Lower leg skin (tissue), 4 donors: Measurements from ENCODE around the gene CARF. TPM values are rescaled to one million over a fixed set of nuclear protein-coding genes. Genes with fewer than 3 reads are reported as not detected.
"Not testable (repeated sequence)": the region's sequence is repeated elsewhere in the genome, so short reads cannot be mapped to it uniquely, and the experiment has no call there.

ENCODE experiments used
- DNase-seq, 2 donors: peaks; one replicate each; pipeline ENCODE4 v3.0.0-alpha.2; 2019; ENCODE audit warnings: low spot score in 2 of 2
- H3K4me3 ChIP-seq: fragments of 200-600 bp; sonication (generic); 2 replicates; pipeline ENCODE4 v1.5.1; 2017; ENCODE audit warnings: mild to moderate bottlenecking, low read depth; ENCODE audit not compliant: poor library complexity, severe bottlenecking
- POLR2A ChIP-seq, 2 donors: fragments of 450-650 bp; IDR thresholded peaks; one replicate each; pipeline ENCODE4 v1.6.1; 2016 to 2017; ENCODE audit warnings: antibody characterized with exemption in 2 of 2, mild to moderate bottlenecking in 1 of 2, moderate library complexity in 1 of 2
- WGBS, 2 donors: methylation state at CpG; one replicate each; pipeline ENCODE4 v1.1.5; 2018; 5-methylcytosine and 5-hydroxymethylcytosine counted together
- intact Hi-C: fragments of 100-400 bp; cut with DNase I; formaldehyde crosslinking; loops from one replicate; pipeline ENCODE4 v1.15.0; 2023; ENCODE audit warnings: low total_unique reads
- total RNA-seq, 4 donors: library from RNA; depleted of rRNA; stranded (reverse); fragments of >200 nt; gene quantifications; one replicate each; pipeline ENCODE4 v1.1.0, GENCODE V29; 2016
- TF ChIP-seq, protein P1 (sequence below), 3 donors: fragments of 450-650 bp; IDR thresholded peaks; one replicate each; pipeline ENCODE4 v1.5.1; 2016; ENCODE audit warnings: antibody characterized with exemption in 3 of 3, mild to moderate bottlenecking in 3 of 3, moderate library complexity in 2 of 3

Gene CARF
- total RNA-seq, 4 donors from 2014 or later: 9.1 to 12.1 (median 10.2) TPM

DNA sequence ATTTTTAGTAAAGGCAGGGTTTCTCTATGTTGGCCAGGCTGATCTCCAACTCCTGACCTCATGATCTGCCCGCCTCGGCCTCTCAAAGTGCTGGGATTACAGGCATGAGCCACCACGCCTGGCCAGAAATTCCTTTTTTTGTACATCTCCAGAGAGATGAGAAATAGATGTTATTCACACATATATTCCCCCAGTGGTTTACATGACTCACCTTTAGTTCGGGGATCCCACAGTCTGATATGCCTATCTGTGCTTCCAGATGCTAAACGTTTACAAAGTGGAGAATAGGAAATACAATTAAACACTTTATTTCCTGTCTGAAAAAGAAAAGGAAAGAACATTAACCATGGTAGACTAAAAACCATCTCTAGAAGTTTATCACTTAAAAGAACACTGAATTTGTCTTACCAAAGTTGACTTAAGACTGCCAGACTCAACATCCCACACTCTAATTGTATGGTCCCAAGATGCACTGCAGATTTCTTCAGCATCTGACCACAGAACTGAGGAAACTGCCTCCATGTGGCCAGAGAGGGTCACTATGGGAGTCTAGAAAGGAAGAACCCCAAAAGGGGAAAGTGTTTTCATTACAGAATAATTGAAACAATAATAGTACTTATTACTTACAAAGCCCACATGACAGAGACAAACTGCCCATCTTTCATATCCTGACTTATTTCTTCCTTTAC is 27.9 kb upstream of the CARF start:
- TF ChIP-seq POLR2A (IDR thresholded peaks at IDR 0.05): no peak
- TF ChIP-seq, protein P1, sequence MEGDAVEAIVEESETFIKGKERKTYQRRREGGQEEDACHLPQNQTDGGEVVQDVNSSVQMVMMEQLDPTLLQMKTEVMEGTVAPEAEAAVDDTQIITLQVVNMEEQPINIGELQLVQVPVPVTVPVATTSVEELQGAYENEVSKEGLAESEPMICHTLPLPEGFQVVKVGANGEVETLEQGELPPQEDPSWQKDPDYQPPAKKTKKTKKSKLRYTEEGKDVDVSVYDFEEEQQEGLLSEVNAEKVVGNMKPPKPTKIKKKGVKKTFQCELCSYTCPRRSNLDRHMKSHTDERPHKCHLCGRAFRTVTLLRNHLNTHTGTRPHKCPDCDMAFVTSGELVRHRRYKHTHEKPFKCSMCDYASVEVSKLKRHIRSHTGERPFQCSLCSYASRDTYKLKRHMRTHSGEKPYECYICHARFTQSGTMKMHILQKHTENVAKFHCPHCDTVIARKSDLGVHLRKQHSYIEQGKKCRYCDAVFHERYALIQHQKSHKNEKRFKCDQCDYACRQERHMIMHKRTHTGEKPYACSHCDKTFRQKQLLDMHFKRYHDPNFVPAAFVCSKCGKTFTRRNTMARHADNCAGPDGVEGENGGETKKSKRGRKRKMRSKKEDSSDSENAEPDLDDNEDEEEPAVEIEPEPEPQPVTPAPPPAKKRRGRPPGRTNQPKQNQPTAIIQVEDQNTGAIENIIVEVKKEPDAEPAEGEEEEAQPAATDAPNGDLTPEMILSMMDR (IDR thresholded peaks at IDR 0.05): no peak
- intact Hi-C loops: no loop called here
- no peak overlapping the region for H3K4me3 ChIP-seq
- 87 to 90% methylated on average over 5 of the region's 5 CpGs for WGBS, 2 donors
- DNase-seq: no peak

DNA sequence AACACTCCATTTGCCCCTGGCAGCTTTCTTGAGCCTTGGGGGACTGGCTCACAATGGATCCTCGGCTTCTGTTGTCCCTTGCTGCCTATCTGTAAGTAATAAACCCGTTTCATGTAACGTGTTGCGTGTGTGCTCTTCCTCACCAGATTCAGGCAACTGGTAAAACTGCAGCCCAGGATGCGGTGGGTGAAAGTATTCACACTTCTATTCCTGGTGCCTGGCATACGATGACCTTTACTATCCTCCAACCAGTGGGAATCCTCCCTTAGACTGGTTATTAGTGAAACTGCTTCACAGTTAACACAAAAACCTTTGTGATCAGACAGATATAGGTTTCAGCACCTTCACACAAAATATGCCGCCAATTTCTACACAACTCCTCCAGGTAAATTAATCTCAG is 26.9 kb upstream of the CARF start:
- WGBS, 2 donors: 95 to 99% methylated on average over 7 of the region's 7 CpGs
- no peak overlapping the region for H3K4me3 ChIP-seq
- TF ChIP-seq, protein P1 (IDR thresholded peaks at IDR 0.05): no peak
- TF ChIP-seq POLR2A (IDR thresholded peaks at IDR 0.05): no peak
- DNase-seq: no peak
- intact Hi-C loops: no loop called here

DNA sequence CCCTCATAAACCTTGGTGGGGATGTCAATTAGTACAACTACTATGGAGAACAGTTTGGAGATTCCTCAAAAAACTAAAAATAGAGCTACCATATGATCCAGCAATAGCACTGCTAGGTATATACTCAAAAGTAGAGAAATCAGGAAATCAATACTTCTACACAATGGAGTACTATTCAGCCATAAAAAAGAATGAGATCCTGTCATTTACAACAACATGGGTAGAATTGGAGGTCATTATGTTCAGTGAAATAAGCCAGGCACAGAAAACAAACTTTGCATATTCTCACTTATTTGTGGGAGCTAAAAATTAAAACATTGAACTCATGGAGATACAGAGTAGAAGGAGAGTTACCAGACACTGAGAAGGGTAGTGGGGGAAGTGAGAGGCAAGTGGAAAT is 6.6 kb upstream of the CARF start:
- H3K4me3 ChIP-seq, DNase-seq, intact Hi-C loops: not testable (repeated sequence)

DNA sequence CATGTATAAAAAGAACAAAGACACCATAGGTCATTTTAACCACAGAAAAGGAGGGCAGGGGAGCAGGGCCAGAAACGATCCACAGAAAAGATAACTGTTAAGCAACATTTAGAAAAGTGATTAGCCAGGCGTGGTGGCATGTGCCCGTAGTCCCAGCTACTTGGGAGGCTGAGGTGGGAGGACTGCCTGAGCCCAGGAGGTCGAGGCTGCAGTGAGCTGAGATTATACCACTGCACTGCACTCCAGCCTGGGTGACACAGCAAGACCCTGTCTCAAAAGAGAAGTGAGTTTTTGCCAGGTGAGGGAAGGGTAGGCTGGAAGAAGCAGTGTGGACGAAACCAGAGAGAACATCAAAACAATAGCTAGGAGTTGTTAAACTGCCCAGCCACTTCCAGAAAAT is 3.9 kb upstream of the CARF start:
- intact Hi-C loops: no loop called here
- WGBS, 2 donors: 86% methylated on average over 5 of the region's 5 CpGs
- no peak for DNase-seq
- TF ChIP-seq, protein P1 (IDR thresholded peaks at IDR 0.05): no peak
- TF ChIP-seq POLR2A (IDR thresholded peaks at IDR 0.05): no peak
- H3K4me3 ChIP-seq: no peak overlapping the region

DNA sequence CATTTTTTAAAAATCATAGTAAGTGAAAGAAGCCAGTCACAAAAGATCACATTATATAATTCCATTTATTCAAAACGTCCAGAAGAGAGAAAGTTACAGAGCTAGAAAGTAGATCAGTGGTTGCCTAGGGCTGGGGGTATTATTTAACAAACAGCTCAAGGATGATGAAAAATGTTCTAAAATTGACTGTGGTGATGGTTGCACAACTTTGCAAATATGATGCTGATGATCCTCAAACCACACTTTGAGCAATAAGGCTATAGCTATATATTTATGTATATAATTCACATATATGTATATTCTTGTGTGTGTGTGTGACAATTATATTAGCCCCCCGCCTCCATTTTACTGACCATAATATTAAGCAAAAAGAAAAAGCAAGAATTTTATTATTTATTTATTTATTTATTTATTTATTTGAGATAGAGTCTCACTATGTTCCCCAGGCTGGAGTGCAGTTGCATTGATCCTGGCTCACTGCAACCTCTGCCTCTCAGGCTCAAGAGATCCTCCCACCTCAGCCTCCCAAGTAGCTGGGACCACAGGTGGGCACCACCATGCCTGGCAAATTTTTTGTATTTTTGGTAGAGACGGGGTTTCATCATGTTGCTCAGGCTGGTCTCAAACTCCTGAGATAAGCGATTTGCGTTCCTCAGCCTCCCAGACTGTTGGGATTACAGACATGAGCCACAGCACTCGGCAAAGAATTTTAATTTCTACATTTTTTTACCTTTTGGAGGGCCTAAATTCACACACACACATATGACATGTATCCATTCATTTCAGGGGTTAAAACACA is 2.5 kb upstream of the CARF start:
- DNase-seq: no peak
- WGBS, 2 donors: 91% methylated on average over 6 of the region's 6 CpGs
- intact Hi-C loops: no loop called here
- TF ChIP-seq POLR2A (IDR thresholded peaks at IDR 0.05): no peak
- TF ChIP-seq, protein P1 (IDR thresholded peaks at IDR 0.05): no peak
- H3K4me3 ChIP-seq: no peak overlapping the region

DNA sequence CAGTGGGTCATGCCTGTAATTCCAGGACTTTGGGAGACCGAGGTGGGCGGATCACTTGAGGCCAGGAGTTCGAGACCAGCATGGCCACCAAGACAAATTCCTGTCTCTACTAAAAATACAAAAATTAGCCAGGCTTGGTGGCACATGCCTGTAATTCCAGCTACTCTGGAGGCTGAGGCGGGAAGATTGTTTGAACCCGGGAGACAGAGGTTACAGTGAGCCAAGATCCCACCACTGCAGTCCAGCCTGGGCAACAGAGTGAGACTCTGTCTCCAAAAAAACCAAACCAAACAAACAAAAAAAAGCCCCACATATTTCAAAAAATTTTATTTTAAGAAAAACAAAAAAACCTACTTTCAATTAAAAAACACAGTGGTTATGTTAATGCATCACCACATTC is 1.8 kb upstream of the CARF start:
- intact Hi-C loops, H3K4me3 ChIP-seq, DNase-seq: not testable (repeated sequence)
- WGBS, 2 donors: 88 to 90% methylated on average over 5 of the region's 5 CpGs
